ENCODE results near the gene DMRT2. TPM values are rescaled to one million over a fixed set of nuclear protein-coding genes. Genes with fewer than 3 reads are reported as not detected.

Gene DMRT2
- total RNA-seq, 1 experiment from 2014 or later = 0.61 TPM

- TF ChIP-seq, protein P1, sequence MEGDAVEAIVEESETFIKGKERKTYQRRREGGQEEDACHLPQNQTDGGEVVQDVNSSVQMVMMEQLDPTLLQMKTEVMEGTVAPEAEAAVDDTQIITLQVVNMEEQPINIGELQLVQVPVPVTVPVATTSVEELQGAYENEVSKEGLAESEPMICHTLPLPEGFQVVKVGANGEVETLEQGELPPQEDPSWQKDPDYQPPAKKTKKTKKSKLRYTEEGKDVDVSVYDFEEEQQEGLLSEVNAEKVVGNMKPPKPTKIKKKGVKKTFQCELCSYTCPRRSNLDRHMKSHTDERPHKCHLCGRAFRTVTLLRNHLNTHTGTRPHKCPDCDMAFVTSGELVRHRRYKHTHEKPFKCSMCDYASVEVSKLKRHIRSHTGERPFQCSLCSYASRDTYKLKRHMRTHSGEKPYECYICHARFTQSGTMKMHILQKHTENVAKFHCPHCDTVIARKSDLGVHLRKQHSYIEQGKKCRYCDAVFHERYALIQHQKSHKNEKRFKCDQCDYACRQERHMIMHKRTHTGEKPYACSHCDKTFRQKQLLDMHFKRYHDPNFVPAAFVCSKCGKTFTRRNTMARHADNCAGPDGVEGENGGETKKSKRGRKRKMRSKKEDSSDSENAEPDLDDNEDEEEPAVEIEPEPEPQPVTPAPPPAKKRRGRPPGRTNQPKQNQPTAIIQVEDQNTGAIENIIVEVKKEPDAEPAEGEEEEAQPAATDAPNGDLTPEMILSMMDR (IDR thresholded peaks at IDR 0.05; ENCODE audit: insufficient read depth in 1 of 2, low read depth in 1 of 2, low read length in 1 of 2, severe bottlenecking in 1 of 2, unreplicated experiment in 1 of 2) = no peak
- H3K4me3 ChIP-seq (ENCODE audit: low read depth, low read length) = no peak overlapping the region
- H3K4me1 ChIP-seq = no peaks in the 10 kb centered on the region
- H3K27me3 ChIP-seq (replicated peaks; ENCODE audit: control insufficient read depth, insufficient read depth, low read length) = no peaks in the 10 kb centered on the region
- BruUV-seq (replicated peaks) = no TSS peak
- ChIA-PET CTCF (interaction anchor here (1.1 kb wide), 1 partner anchor 23 kb away, joined by 3 read pairs; no protein-coding TSS in a partner anchor), POLR2A (no interaction called here)
- Mint-ChIP-seq H3K4me1 (ENCODE audit: low read depth, unreplicated experiment) (peaks cover 5% of the 10 kb centered on the region), H3K27ac (ENCODE audit: unreplicated experiment) (no peak overlapping the region), H3K36me3 (ENCODE audit: insufficient read depth, unreplicated experiment) (no peaks in the 10 kb centered on the region), H3K4me3 (ENCODE audit: unreplicated experiment) (no peak overlapping the region), H3K27me3 (ENCODE audit: insufficient read depth, unreplicated experiment) (peaks cover 8% of the 10 kb centered on the region), H3K9me3 (ENCODE audit: unreplicated experiment) (no peaks in the 10 kb centered on the region)
- intact Hi-C loops (cut with micrococcal nuclease; ENCODE audit: unreplicated experiment) = no loop called here
- H3K36me3 ChIP-seq (ENCODE audit: control insufficient read depth, insufficient read depth, low read length) = no peaks in the 10 kb centered on the region
- no peaks in the 10 kb centered on the region for H3K9me3 ChIP-seq
- DNase-seq = no peak
Measured at GRCh38 chr9:1031951-1032601, 18.1 kb upstream of the DMRT2 start.

- Mint-ChIP-seq H3K36me3 (ENCODE audit: insufficient read depth, unreplicated experiment) (no peaks in the 10 kb centered on the region), H3K9me3 (ENCODE audit: unreplicated experiment) (no peaks in the 10 kb centered on the region), H3K4me3 (ENCODE audit: unreplicated experiment) (no peak overlapping the region), H3K27ac (ENCODE audit: unreplicated experiment) (no peak overlapping the region), H3K27me3 (ENCODE audit: insufficient read depth, unreplicated experiment) (peaks cover 3% of the 10 kb centered on the region), H3K4me1 (ENCODE audit: low read depth, unreplicated experiment) (no peaks in the 10 kb centered on the region)
- Histone ChIP-seq H3K4me3 (ENCODE audit: low read depth, low read length) (no peak overlapping the region), H3K9me3 (no peaks in the 10 kb centered on the region), H3K36me3 (ENCODE audit: control insufficient read depth, insufficient read depth, low read length) (no peaks in the 10 kb centered on the region), H3K4me1 (no peaks in the 10 kb centered on the region), H3K27me3 (replicated peaks; ENCODE audit: control insufficient read depth, insufficient read depth, low read length) (no peaks in the 10 kb centered on the region)
- ChIA-PET POLR2A (no interaction called here), CTCF (no interaction called here)
- DNase-seq = no peak
- TF ChIP-seq, protein P1 (IDR thresholded peaks at IDR 0.05; ENCODE audit: insufficient read depth in 1 of 2, low read depth in 1 of 2, low read length in 1 of 2, severe bottlenecking in 1 of 2, unreplicated experiment in 1 of 2) = no peak
- intact Hi-C loops (cut with micrococcal nuclease; ENCODE audit: unreplicated experiment) = no loop called here
- no TSS peak for BruUV-seq (replicated peaks)
Measured at GRCh38 chr9:1034271-1034670, 15.9 kb upstream of the DMRT2 start.

DNA sequence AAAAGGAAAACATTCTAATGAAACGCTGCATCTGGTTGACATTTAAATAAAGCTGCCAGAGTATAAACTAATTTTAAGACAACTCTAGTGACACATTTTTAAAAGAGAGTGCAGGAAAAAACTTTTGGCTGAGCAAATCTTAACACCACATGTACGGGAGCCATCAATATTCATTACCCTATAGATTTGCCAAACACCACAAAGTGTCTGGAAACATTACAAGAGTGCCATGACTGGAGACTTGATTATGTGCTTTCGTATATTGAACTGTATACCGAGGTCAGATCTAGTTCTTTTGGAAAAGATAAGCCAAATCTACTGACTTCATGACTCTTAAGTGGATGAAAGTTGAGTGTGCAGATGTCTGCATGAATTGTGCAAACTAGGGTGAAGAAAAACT lies 10.6 kb upstream of the DMRT2 start:
- Mint-ChIP-seq H3K4me1 (ENCODE audit: low read depth, unreplicated experiment) (no peaks in the 10 kb centered on the region), H3K9me3 (ENCODE audit: unreplicated experiment) (no peaks in the 10 kb centered on the region), H3K27me3 (ENCODE audit: insufficient read depth, unreplicated experiment) (no peaks in the 10 kb centered on the region), H3K27ac (ENCODE audit: unreplicated experiment) (no peak overlapping the region), H3K4me3 (ENCODE audit: unreplicated experiment) (no peak overlapping the region), H3K36me3 (ENCODE audit: insufficient read depth, unreplicated experiment) (no peaks in the 10 kb centered on the region)
- H3K4me3 ChIP-seq (ENCODE audit: low read depth, low read length) = no peak overlapping the region
- no peaks in the 10 kb centered on the region for H3K36me3 ChIP-seq (ENCODE audit: control insufficient read depth, insufficient read depth, low read length)
- POLR2A ChIA-PET = no interaction called here
- no peaks in the 10 kb centered on the region for H3K4me1 ChIP-seq
- BruUV-seq (replicated peaks) = no TSS peak
- CTCF ChIA-PET = no interaction called here
- no peak for DNase-seq
- H3K27me3 ChIP-seq (replicated peaks; ENCODE audit: control insufficient read depth, insufficient read depth, low read length) = no peaks in the 10 kb centered on the region
- TF ChIP-seq, protein P1 (IDR thresholded peaks at IDR 0.05; ENCODE audit: insufficient read depth in 1 of 2, low read depth in 1 of 2, low read length in 1 of 2, severe bottlenecking in 1 of 2, unreplicated experiment in 1 of 2) = no peak
- intact Hi-C loops (cut with micrococcal nuclease; ENCODE audit: unreplicated experiment) = no loop called here
- H3K9me3 ChIP-seq = no peaks in the 10 kb centered on the region

Data from Caco-2 (cell line).